IPS DF 6.9 (cell line): Measurements from ENCODE around the gene CDHR3.

Source experiments
- DNase-seq: peaks from one replicate; pipeline ENCODE4 v3.0.0-alpha.2; 2013; ENCODE audit warnings: low read depth, low spot score
- H3K27ac ChIP-seq: one replicate; pipeline ENCODE4 v1.5.1; 2013; ENCODE audit warnings: low read length, control low read depth
- H3K27me3 ChIP-seq: 2 replicates; pipeline ENCODE4 v1.6.1; 2013; ENCODE audit warnings: mild to moderate bottlenecking, low read length; ENCODE audit not compliant: control insufficient read depth, insufficient read depth
- H3K36me3 ChIP-seq: 2 replicates; pipeline ENCODE4 v1.6.1; 2013; ENCODE audit warnings: low read length; ENCODE audit not compliant: control insufficient read depth, insufficient read depth
- H3K4me1 ChIP-seq: 2 replicates; pipeline ENCODE4 v1.6.1; 2013; ENCODE audit warnings: low read length; ENCODE audit not compliant: control insufficient read depth, insufficient read depth
- H3K4me3 ChIP-seq: 2 replicates; pipeline ENCODE4 v1.5.1; 2013; ENCODE audit warnings: mild to moderate bottlenecking, low read length
- H3K9me3 ChIP-seq: 2 replicates; pipeline ENCODE4 v1.6.1; 2013; ENCODE audit warnings: low read length, inconsistent platforms; ENCODE audit not compliant: control insufficient read depth, insufficient read depth
- WGBS: extraction: QIAGEN DNeasy Blood & Tissue Kit; methylation state at CpG from one replicate; pipeline ENCODE4 v1.1.7; 2013; ENCODE audit warnings: mixed read lengths, missing lambda C conversion rate; ENCODE audit not compliant: insufficient read length, insufficient coverage; 5-methylcytosine and 5-hydroxymethylcytosine counted together

CDHR3 gene

DNA sequence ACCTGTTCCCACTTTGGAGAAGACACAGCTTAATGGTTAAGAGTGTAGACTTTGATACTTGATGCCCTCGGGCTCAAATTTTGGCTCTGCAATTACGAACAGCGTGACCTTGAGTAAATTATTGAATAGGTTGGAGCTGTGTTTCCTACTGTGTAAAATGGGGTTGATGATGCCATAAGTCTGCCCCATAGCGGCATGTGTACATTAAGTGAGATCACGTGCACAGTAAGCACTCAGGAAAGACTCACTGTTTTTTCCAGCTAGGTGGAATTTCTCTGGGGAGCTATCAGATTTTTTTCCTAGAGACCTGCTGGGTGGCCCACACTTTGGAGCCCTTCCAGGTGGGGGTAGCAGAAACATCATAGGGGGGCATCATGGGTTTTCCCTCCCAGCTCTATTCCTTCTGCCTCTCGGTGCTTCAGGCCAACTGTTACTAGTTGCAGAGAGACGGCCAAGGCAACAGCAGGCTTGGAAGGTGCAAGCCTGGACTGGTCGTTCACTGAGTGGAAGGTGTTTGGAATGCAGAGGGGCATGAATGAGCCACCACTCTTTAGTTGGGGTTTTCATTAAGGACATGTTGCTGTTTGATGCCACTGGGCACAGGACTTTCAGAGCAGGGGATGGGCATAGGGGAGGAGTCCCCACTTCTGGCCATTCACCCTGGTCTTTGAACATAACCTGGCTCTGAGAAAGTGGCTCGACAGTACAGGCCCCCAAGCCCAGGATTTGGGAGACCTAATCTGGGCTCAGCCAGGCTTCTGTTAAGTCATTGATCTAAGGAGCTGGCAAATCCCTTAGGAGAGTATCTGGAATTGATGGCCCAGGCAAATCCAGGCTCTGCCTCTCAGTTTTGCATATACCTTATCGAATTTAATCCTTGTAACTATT is 85.0 kb downstream of the CDHR3 start:
- Histone ChIP-seq H3K27me3 (no peaks in the 10 kb centered on the region), H3K9me3 (no peaks in the 10 kb centered on the region), H3K4me1 (no peaks in the 10 kb centered on the region), H3K36me3 (no peaks in the 10 kb centered on the region), H3K4me3 (no peak overlapping the region), H3K27ac (no peak overlapping the region)
- WGBS = no CpG with 5 or more reads among the region's 10 CpGs
- DNase-seq = no peak

DNA sequence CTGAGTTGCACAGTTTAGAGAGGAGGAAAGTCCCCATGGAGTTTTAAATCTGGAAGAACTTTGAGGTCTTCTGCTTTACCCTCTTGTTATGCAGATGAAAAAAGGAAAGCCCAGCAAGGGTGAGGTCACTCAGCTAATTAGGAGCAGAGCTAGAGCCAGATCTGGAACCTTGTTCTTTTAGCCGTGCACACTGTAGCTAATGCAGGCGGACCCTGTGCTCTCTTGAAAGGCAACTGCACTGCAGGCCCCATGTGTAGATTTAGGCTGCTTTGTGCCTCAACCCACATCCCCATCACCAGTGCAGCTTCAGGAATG is 85.6 kb downstream of the CDHR3 start:
- WGBS = no CpG with 5 or more reads among the region's 2 CpGs
- no peaks in the 10 kb centered on the region for H3K4me1 ChIP-seq

DNA sequence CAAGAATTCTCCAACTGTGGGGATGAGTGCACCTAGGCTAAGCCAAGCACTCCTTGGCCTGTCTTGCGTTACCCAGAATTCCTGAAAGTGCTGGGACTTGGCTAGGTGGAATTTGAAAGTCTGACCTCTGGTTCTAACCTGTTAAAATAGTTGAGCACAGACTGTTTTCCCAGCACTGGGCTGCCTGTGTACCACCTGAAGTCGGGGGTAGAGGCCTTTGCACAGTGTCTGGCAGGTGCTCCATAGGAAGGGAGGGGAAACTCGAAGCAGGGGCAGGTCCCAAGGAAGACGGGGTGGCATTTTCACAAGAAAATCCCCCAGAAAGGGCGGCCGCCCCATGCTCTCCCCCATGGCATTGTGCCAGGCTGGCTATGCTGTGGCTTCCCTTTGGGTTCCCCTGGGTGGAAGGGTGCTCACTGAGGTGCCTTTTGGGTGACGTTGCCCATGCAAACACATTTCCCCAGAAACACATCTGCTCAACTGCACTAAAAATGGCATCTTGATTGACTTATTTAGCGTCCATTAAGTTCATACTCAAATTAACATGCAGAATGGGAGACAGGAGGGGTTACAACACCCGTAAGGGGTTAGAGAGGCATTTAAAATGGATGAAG is 86.2 kb downstream of the CDHR3 start:
- Histone ChIP-seq H3K4me3 (no peak overlapping the region; the same call in 1 of the 2 replicates), H3K4me1 (no peaks in the 10 kb centered on the region), H3K27me3 (no peaks in the 10 kb centered on the region), H3K9me3 (no peaks in the 10 kb centered on the region), H3K27ac (no peak overlapping the region), H3K36me3 (no peaks in the 10 kb centered on the region)
- DNase-seq = no peak
- no CpG with 5 or more reads among the region's 9 CpGs for WGBS

More for the DNA sequence above, 85.6 kb downstream of the CDHR3 start:
- no peak overlapping the region for H3K27ac ChIP-seq
- no peaks in the 10 kb centered on the region for H3K36me3 ChIP-seq
- no peak for DNase-seq
- no peak overlapping the region for H3K4me3 ChIP-seq
- H3K27me3 ChIP-seq = no peaks in the 10 kb centered on the region
- H3K9me3 ChIP-seq = no peaks in the 10 kb centered on the region

DNA sequence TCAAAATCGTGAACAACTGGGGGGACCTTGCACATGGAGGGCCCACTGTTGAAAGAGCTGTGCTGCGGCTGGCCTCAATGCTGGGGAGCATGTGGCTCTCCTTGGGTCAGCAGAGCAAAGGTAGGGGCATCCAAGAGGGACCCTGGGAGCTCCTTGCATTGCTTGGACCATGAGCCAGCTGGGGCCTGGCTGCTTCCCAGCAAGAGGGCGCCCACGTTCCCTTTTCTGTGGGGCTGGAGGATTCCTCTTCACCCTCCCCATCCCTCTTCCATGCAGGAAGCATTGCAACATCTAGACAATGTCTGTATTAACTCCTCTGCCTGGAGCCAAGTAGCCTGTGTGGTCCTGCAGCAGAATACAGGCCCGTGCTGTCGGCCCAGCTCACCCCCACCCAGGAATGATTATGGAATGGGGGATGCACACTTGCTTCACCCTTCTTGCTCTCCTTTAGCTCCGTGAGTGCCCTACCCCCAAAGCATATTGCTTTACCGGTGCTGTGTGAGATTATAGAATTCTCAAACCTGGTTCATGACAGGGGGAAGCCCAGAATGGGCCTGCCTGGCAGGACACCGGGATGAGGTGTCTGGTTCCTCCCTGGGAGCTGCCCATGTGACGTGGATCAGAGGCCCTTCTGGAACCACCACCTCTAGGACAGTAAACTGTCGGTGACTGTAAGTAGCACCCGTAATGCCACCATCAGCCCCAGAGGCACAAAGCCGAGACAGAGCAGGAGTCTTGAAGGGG is 87.1 kb downstream of the CDHR3 start:
- no peaks in the 10 kb centered on the region for H3K9me3 ChIP-seq
- no peak overlapping the region for H3K27ac ChIP-seq
- H3K36me3 ChIP-seq = no peaks in the 10 kb centered on the region
- DNase-seq = no peak
- WGBS = no CpG with 5 or more reads among the region's 13 CpGs
- H3K4me1 ChIP-seq = no peaks in the 10 kb centered on the region; the same call in 1 of the 2 replicates
- H3K27me3 ChIP-seq = no peaks in the 10 kb centered on the region
- H3K4me3 ChIP-seq = no peak overlapping the region

DNA sequence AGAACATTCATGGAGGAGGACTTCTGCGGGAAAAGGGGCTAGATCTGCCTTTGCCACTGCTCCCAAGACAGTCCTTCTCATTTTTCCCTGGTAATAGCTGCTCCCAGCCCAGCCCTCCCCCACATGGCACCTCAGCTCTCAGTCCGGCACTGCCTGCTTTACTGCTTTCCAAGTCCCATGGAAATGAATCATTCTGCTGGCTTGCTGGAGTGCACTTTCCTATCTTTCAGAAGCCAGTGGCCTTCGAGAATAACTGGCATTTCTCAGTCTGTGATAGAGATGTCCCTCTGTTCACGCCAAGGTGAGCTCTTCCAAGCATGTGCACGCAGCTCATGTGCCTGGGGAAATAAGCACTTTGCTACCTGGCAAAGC is 87.7 kb downstream of the CDHR3 start:
- no CpG with 5 or more reads among the region's 5 CpGs for WGBS
- Histone ChIP-seq H3K4me3 (no peak overlapping the region), H3K4me1 (no peaks in the 10 kb centered on the region; the same call in 1 of the 2 replicates), H3K27me3 (no peaks in the 10 kb centered on the region), H3K36me3 (no peaks in the 10 kb centered on the region), H3K9me3 (no peaks in the 10 kb centered on the region), H3K27ac (no peak overlapping the region)
- no peak for DNase-seq

DNA sequence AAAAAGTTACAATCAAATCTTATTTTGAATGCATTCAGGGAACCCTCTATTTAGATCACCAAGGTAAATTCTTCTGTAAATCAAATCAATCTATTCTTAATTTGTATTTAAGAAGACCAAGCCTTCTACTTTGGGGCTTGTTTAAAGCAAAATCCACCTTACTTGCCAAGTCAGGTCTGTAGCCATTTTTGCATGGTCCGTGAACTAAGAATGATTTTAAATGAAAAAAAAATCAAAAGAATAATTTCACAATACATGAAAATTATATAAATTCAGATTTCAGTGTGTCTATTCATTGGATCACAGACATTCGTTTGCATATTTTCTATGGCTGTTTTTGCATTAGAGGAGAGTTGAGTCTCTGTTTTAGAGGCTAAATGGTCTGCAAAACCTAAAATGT is 89.6 kb downstream of the CDHR3 start:
- DNase-seq = no peak
- H3K27ac ChIP-seq = no peak overlapping the region
- H3K36me3 ChIP-seq = no peaks in the 10 kb centered on the region
- no peak overlapping the region for H3K4me3 ChIP-seq
- no peaks in the 10 kb centered on the region for H3K27me3 ChIP-seq
- no peaks in the 10 kb centered on the region; the same call in 1 of the 2 replicates for H3K4me1 ChIP-seq
- H3K9me3 ChIP-seq = no peaks in the 10 kb centered on the region
- no CpG with 5 or more reads among the region's 2 CpGs for WGBS

DNA sequence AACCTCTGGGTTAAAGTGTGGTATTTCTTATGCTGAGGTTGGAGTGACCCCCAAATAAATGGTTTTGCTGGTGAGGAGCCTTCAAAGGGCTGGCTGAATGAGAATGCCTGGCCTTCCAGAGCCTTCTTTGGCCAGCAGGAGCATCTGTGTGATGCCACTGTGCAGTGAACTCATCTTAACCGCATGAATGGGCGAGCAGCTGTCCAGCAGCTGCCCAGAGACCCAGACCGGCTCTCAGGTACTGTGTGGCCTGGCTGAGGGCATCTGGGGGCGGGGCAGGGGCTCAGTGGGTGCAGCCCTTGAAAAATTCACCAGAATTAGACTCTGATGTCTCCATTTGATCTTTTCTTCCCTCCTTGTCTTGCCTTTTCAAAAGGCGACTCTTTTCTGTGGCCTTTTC is 90.0 kb downstream of the CDHR3 start:
- H3K27me3 ChIP-seq = no peaks in the 10 kb centered on the region
- H3K27ac ChIP-seq = no peak overlapping the region
- no peak overlapping the region for H3K4me3 ChIP-seq
- H3K4me1 ChIP-seq = no peaks in the 10 kb centered on the region; the same call in 1 of the 2 replicates
- no peak for DNase-seq
- H3K36me3 ChIP-seq = no peaks in the 10 kb centered on the region
- WGBS = no CpG with 5 or more reads among the region's 5 CpGs
- H3K9me3 ChIP-seq = no peaks in the 10 kb centered on the region

DNA sequence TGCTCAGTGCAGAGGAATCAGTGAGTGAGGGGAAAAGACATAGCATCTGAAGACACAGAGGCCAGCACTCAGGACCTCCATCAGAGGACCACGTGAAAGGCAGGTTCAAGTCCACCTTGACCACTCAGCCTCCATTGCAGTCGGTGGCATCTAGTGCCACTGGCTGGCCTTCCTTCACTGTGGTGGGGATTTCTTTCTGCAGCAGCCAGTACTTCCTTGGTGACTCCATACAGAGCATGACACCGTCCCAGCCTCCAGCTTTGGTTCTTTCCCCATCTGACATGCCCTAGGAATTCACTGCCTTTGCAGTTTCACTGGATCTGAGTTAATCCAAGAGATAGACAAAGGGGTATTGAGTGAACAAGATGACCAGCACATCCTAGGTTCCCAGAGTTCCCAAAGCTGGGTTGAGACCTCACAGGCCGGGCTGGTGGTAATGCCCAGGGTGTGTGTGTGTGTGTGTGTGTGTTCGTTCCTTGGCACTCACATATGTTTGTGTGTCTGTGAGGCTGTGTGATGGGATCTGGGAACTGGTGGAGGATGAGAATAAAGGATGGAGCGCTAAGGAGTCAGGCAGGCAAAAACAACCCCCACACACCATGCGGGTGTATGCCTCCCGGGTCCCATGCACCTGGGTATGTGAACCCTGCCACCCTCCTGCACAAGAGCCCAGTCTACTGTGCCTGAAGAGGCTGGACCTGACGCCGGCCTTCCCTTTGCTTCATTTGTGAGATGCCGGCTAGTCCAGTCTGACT is 91.3 kb downstream of the CDHR3 start:
- no peak for DNase-seq
- Histone ChIP-seq H3K9me3 (no peaks in the 10 kb centered on the region), H3K4me1 (no peaks in the 10 kb centered on the region; the same call in 1 of the 2 replicates), H3K27me3 (no peaks in the 10 kb centered on the region), H3K4me3 (no peak overlapping the region), H3K27ac (no peak overlapping the region), H3K36me3 (no peaks in the 10 kb centered on the region)
- no CpG with 5 or more reads among the region's 11 CpGs for WGBS

DNA sequence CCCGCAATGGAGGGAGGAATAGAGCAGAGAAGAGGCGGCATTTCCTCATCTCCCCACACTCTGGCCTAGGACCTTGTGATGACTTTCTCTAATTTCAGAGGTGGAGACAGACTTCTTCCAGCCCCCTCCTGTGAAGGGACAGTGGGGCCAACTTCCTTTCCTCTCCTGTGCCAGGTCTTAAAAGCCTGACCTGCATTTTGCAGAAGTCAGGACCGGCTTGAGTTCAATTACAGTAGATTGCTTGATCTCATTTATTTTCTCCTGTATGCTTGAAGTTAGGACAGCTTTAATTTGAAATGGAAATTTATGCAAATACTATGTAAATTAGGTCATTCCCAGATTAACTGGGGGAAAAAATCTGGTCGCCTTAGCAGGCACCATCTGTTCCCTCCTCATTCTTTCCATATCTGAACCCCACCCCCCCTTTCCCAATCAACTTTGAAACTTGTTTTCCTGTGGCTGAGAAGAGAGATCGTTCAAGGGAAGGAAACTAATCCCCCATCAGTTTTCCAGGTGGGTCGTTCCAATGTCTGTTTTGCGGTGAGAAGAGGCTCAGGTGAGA is 92.0 kb downstream of the CDHR3 start:
- no CpG with 5 or more reads among the region's 7 CpGs for WGBS
- Histone ChIP-seq H3K27me3 (no peaks in the 10 kb centered on the region), H3K9me3 (no peaks in the 10 kb centered on the region), H3K27ac (no peak overlapping the region), H3K4me1 (no peaks in the 10 kb centered on the region; the same call in 1 of the 2 replicates), H3K4me3 (no peak overlapping the region), H3K36me3 (no peaks in the 10 kb centered on the region)
- no peak for DNase-seq
